ENCODE results near the gene AFDN. TPM values are rescaled to one million over a fixed set of nuclear protein-coding genes. Genes with fewer than 3 reads are reported as not detected.

The AFDN gene
- total RNA-seq, 1 donor from 2014 or later, result 75.9 TPM

GRCh38 chr6:167791091-167791779 lies 35.5 kb upstream of the AFDN start:
- Mint-ChIP-seq H3K27me3 (ENCODE audit: insufficient read depth) (peaks cover 42% of the 10 kb centered on the region), H3K9me3 (no peaks in the 10 kb centered on the region), H3K36me3 (ENCODE audit: low read depth) (no peaks in the 10 kb centered on the region), H3K27ac (no peak overlapping the region), H3K4me1 (ENCODE audit: low read depth) (peaks cover 5% of the 10 kb centered on the region), H3K4me3 (no peak overlapping the region)
- DNase-seq (ENCODE audit: low spot score), result no peak
- intact Hi-C loops (cut with micrococcal nuclease), result no loop called here

GRCh38 chr6:167791780-167792478 lies 34.8 kb upstream of the AFDN start:
- Mint-ChIP-seq H3K9me3 (no peaks in the 10 kb centered on the region), H3K27me3 (ENCODE audit: insufficient read depth) (peaks cover 44% of the 10 kb centered on the region), H3K27ac (no peak overlapping the region), H3K4me3 (no peak overlapping the region), H3K4me1 (ENCODE audit: low read depth) (peaks cover 5% of the 10 kb centered on the region), H3K36me3 (ENCODE audit: low read depth) (no peaks in the 10 kb centered on the region)
- intact Hi-C loops (cut with micrococcal nuclease), result no loop called here
- DNase-seq (ENCODE audit: low spot score), result no peak

GRCh38 chr6:167793421-167793820 lies 33.3 kb upstream of the AFDN start:
- Mint-ChIP-seq H3K4me3 (no peak overlapping the region), H3K27ac (no peak overlapping the region), H3K27me3 (ENCODE audit: insufficient read depth) (peaks cover 45% of the 10 kb centered on the region), H3K9me3 (no peaks in the 10 kb centered on the region), H3K4me1 (ENCODE audit: low read depth) (peaks cover 5% of the 10 kb centered on the region), H3K36me3 (ENCODE audit: low read depth) (no peaks in the 10 kb centered on the region)
- intact Hi-C loops (cut with micrococcal nuclease), result no loop called here
- no peak for DNase-seq (ENCODE audit: low spot score)

GRCh38 chr6:167794161-167795157 lies 32.3 kb upstream of the AFDN start:
- Mint-ChIP-seq H3K27me3 (ENCODE audit: insufficient read depth) (peaks cover 50% of the 10 kb centered on the region), H3K9me3 (no peaks in the 10 kb centered on the region), H3K27ac (no peak overlapping the region), H3K4me3 (no peak overlapping the region), H3K36me3 (ENCODE audit: low read depth) (no peaks in the 10 kb centered on the region), H3K4me1 (ENCODE audit: low read depth) (peaks cover 5% of the 10 kb centered on the region)
- intact Hi-C loops (cut with micrococcal nuclease), result no loop called here
- no peak for DNase-seq (ENCODE audit: low spot score)

GRCh38 chr6:167795321-167795811 lies 31.3 kb upstream of the AFDN start:
- H3K4me3 Mint-ChIP-seq, result peak overlapping the region; percentile 11
- no peaks in the 10 kb centered on the region for H3K9me3 Mint-ChIP-seq
- intact Hi-C loops (cut with micrococcal nuclease), result no loop called here
- H3K27ac Mint-ChIP-seq, result no peak overlapping the region
- no peak for DNase-seq (ENCODE audit: low spot score)
- H3K27me3 Mint-ChIP-seq (ENCODE audit: insufficient read depth), result peaks cover 56% of the 10 kb centered on the region
- H3K4me1 Mint-ChIP-seq (ENCODE audit: low read depth), result peaks cover 5% of the 10 kb centered on the region
- no peaks in the 10 kb centered on the region for H3K36me3 Mint-ChIP-seq (ENCODE audit: low read depth)

- intact Hi-C loops (cut with micrococcal nuclease), result no loop called here
- no peak for DNase-seq (ENCODE audit: low spot score)
- peaks cover 53% of the 10 kb centered on the region for H3K27me3 Mint-ChIP-seq (ENCODE audit: insufficient read depth)
- H3K9me3 Mint-ChIP-seq, result no peaks in the 10 kb centered on the region
- H3K36me3 Mint-ChIP-seq (ENCODE audit: low read depth), result no peaks in the 10 kb centered on the region
- peaks cover 5% of the 10 kb centered on the region for H3K4me1 Mint-ChIP-seq (ENCODE audit: low read depth)
- peak overlapping the region; percentile 11 for H3K4me3 Mint-ChIP-seq
- H3K27ac Mint-ChIP-seq, result no peak overlapping the region
Measured at GRCh38 chr6:167795874-167796191, 30.9 kb upstream of the AFDN start.

GRCh38 chr6:167796192-167796981 lies 30.3 kb upstream of the AFDN start:
- Mint-ChIP-seq H3K27ac (no peak overlapping the region), H3K36me3 (ENCODE audit: low read depth) (no peaks in the 10 kb centered on the region), H3K27me3 (ENCODE audit: insufficient read depth) (peaks cover 55% of the 10 kb centered on the region), H3K4me1 (ENCODE audit: low read depth) (peaks cover 5% of the 10 kb centered on the region), H3K4me3 (no peak overlapping the region), H3K9me3 (no peaks in the 10 kb centered on the region)
- intact Hi-C loops (cut with micrococcal nuclease), result no loop called here
- no peak for DNase-seq (ENCODE audit: low spot score)

GRCh38 chr6:167797011-167797471 lies 29.7 kb upstream of the AFDN start:
- Mint-ChIP-seq H3K9me3 (no peaks in the 10 kb centered on the region), H3K27ac (no peak overlapping the region), H3K4me3 (no peak overlapping the region), H3K27me3 (ENCODE audit: insufficient read depth) (peaks cover 62% of the 10 kb centered on the region), H3K36me3 (ENCODE audit: low read depth) (no peaks in the 10 kb centered on the region), H3K4me1 (ENCODE audit: low read depth) (peaks cover 5% of the 10 kb centered on the region)
- no peak for DNase-seq (ENCODE audit: low spot score)
- intact Hi-C loops (cut with micrococcal nuclease), result no loop called here

GRCh38 chr6:167797476-167798265 lies 29.0 kb upstream of the AFDN start:
- no peak overlapping the region for H3K27ac Mint-ChIP-seq
- DNase-seq (ENCODE audit: low spot score), result no peak
- peaks cover 65% of the 10 kb centered on the region for H3K27me3 Mint-ChIP-seq (ENCODE audit: insufficient read depth)
- no peaks in the 10 kb centered on the region for H3K9me3 Mint-ChIP-seq
- no peak overlapping the region for H3K4me3 Mint-ChIP-seq
- H3K36me3 Mint-ChIP-seq (ENCODE audit: low read depth), result no peaks in the 10 kb centered on the region
- intact Hi-C loops (cut with micrococcal nuclease), result no loop called here
- H3K4me1 Mint-ChIP-seq (ENCODE audit: low read depth), result peaks cover 5% of the 10 kb centered on the region

GRCh38 chr6:167798453-167798852 lies 28.3 kb upstream of the AFDN start:
- DNase-seq (ENCODE audit: low spot score), result no peak
- H3K27me3 Mint-ChIP-seq (ENCODE audit: insufficient read depth), result peaks cover 61% of the 10 kb centered on the region
- H3K27ac Mint-ChIP-seq, result no peak overlapping the region
- peaks cover 5% of the 10 kb centered on the region for H3K4me1 Mint-ChIP-seq (ENCODE audit: low read depth)
- no peaks in the 10 kb centered on the region for H3K9me3 Mint-ChIP-seq
- no peak overlapping the region for H3K4me3 Mint-ChIP-seq
- intact Hi-C loops (cut with micrococcal nuclease), result no loop called here
- H3K36me3 Mint-ChIP-seq (ENCODE audit: low read depth), result no peaks in the 10 kb centered on the region

GRCh38 chr6:167799033-167799821 lies 27.5 kb upstream of the AFDN start:
- no peaks in the 10 kb centered on the region for H3K36me3 Mint-ChIP-seq (ENCODE audit: low read depth)

More at GRCh38 chr6:167799033-167799821, 27.5 kb upstream of the AFDN start:
- Mint-ChIP-seq H3K4me3 (no peak overlapping the region), H3K9me3 (no peaks in the 10 kb centered on the region), H3K4me1 (ENCODE audit: low read depth) (peaks cover 5% of the 10 kb centered on the region), H3K27ac (no peak overlapping the region), H3K27me3 (ENCODE audit: insufficient read depth) (peaks cover 54% of the 10 kb centered on the region)
- intact Hi-C loops (cut with micrococcal nuclease), result no loop called here
- no peak for DNase-seq (ENCODE audit: low spot score)
